ENCODE data around the gene GNGT2. TPM values are rescaled to one million over a fixed set of nuclear protein-coding genes. Genes with fewer than 3 reads are reported as not detected.

The GNGT2 gene
- polyA plus RNA-seq, 1 donor from 2014 or later = not detected

DNA sequence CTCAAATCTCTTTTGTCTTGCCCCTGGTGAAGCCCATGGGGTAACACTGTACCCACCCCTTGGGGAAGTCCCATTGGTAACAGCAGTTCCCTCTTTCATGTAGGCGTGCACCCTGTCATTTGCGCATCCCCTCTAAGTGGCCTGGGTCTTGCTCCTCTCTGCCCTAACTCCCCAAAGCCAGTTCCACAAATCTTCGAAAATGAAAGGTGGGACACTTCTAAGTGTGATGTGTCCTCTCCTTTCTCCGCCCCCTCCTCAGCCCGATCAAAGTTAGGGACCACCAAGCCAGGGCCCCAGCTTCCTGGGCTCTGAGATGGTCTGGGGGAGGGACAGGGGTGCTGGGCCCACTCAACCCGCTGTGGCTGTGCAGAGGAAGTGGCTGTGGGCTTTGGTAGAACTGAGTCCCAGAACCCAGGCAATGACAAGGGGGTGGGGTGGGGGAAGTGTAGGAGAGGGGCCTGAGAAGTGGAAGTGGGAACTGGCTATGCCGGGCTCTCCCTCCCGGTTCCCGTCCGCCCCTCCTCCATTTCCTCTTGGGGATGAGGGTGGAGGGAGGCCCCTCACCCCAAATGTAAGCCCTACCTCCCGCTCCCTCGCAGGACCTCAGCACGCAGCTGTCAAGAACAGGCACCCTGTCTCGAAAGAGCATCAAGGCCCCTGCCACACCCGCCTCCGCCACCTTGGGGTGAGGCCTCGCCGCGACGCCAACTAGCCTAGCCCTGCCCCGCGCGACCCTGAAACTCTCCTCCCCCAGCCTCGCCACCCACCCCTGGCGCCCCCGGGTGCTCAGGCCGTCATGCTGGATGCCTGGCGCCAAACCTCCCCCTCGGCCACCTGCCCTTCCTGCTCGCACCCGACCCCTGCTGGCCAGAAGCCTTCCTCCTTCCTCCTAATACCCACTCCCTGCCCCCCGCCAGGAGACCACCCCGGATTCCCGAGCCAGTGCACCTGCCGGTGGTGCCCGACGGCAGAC lies 8.9 kb upstream of the GNGT2 start:
- Histone ChIP-seq H2AFZ (ENCODE audit: low read depth, low read length) (no peak overlapping the region), H4K20me1 (ENCODE audit: insufficient read depth) (no peaks in the 10 kb centered on the region), H3K27ac (ENCODE audit: low read length) (no peak overlapping the region), H3F3A (ENCODE audit: insufficient read depth, low read length, poor library complexity, severe bottlenecking) (no peaks in the 10 kb centered on the region), H3K4me2 (ENCODE audit: low read length) (no peak overlapping the region), H3K9ac (ENCODE audit: low read length) (no peak overlapping the region), H3K79me2 (replicated peaks; ENCODE audit: insufficient read depth, low read length) (no peaks in the 10 kb centered on the region), H3K9me2 (ENCODE audit: insufficient read depth, low read length) (no peaks in the 10 kb centered on the region), H3K9me3 (ENCODE audit: low read length) (no peaks in the 10 kb centered on the region), H3K27me3 (ENCODE audit: insufficient read depth, low read depth, low read length) (peaks cover 26% of the 10 kb centered on the region), H3K36me3 (ENCODE audit: insufficient read depth, low read length) (no peaks in the 10 kb centered on the region), H3K4me3 (ENCODE audit: low read length) (no peak overlapping the region)
- TF ChIP-seq EZH2 (IDR thresholded peaks at IDR 0.05; ENCODE audit: borderline replicate concordance, insufficient read depth, low read length, poor library complexity, severe bottlenecking) (no peak), RAD21 (conservative IDR thresholded peaks at IDR 0.05) (no peak), POLR2AphosphoS5 (IDR thresholded peaks at IDR 0.05) (no peak), MXI1 (conservative IDR thresholded peaks at IDR 0.05; ENCODE audit: poor library complexity, severe bottlenecking) (no peak), TAF1 (IDR thresholded peaks at IDR 0.05; ENCODE audit: low read depth) (no peak), EP300 (conservative IDR thresholded peaks at IDR 0.05; ENCODE audit: poor library complexity, severe bottlenecking) (no peak), SMC3 (conservative IDR thresholded peaks at IDR 0.05; ENCODE audit: poor library complexity) (no peak)
- TF ChIP-seq, protein P1, sequence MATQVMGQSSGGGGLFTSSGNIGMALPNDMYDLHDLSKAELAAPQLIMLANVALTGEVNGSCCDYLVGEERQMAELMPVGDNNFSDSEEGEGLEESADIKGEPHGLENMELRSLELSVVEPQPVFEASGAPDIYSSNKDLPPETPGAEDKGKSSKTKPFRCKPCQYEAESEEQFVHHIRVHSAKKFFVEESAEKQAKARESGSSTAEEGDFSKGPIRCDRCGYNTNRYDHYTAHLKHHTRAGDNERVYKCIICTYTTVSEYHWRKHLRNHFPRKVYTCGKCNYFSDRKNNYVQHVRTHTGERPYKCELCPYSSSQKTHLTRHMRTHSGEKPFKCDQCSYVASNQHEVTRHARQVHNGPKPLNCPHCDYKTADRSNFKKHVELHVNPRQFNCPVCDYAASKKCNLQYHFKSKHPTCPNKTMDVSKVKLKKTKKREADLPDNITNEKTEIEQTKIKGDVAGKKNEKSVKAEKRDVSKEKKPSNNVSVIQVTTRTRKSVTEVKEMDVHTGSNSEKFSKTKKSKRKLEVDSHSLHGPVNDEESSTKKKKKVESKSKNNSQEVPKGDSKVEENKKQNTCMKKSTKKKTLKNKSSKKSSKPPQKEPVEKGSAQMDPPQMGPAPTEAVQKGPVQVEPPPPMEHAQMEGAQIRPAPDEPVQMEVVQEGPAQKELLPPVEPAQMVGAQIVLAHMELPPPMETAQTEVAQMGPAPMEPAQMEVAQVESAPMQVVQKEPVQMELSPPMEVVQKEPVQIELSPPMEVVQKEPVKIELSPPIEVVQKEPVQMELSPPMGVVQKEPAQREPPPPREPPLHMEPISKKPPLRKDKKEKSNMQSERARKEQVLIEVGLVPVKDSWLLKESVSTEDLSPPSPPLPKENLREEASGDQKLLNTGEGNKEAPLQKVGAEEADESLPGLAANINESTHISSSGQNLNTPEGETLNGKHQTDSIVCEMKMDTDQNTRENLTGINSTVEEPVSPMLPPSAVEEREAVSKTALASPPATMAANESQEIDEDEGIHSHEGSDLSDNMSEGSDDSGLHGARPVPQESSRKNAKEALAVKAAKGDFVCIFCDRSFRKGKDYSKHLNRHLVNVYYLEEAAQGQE (IDR thresholded peaks at IDR 0.05; ENCODE audit: borderline replicate concordance) = no peak
- TF ChIP-seq, protein P2, sequence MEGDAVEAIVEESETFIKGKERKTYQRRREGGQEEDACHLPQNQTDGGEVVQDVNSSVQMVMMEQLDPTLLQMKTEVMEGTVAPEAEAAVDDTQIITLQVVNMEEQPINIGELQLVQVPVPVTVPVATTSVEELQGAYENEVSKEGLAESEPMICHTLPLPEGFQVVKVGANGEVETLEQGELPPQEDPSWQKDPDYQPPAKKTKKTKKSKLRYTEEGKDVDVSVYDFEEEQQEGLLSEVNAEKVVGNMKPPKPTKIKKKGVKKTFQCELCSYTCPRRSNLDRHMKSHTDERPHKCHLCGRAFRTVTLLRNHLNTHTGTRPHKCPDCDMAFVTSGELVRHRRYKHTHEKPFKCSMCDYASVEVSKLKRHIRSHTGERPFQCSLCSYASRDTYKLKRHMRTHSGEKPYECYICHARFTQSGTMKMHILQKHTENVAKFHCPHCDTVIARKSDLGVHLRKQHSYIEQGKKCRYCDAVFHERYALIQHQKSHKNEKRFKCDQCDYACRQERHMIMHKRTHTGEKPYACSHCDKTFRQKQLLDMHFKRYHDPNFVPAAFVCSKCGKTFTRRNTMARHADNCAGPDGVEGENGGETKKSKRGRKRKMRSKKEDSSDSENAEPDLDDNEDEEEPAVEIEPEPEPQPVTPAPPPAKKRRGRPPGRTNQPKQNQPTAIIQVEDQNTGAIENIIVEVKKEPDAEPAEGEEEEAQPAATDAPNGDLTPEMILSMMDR (IDR thresholded peaks at IDR 0.05; ENCODE audit: poor library complexity, severe bottlenecking) = no peak

DNA sequence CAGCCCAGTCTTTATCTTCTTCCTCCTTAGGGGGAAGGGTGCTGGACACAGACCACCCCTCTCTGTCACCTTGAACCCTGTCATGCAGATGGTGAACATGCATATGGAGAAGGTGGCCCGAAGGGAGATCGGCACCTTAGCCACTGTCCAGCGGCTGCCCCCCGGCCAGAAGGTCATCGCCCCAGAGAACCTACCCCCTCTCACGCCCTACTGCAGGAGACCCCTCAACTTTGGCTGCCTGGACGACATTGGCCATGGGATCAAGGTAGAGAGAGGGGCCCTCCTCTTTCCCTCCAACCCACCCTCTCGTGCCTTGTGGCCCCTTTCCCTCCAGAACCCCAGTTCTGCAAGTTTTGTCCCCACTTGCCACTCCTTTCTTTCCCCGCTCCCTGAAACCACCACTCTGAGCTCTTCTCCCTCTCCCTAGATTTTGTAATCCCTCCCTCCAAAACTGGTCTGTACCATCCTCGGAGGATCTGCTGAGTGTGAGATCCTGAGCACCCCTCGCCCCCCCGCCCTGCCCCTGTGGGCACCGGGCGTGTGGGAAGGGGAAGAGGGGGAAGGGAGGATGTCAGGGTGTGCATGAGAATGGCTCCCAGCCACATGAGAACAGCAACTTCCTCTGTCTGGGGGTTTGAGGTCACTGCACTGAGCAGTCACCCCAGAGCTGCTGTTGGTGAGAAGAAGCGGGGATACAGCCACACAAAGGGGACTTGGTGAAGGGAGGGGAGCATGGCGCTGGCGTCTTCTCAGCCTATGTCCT lies 7.5 kb upstream of the GNGT2 start:
- no peaks in the 10 kb centered on the region for H3F3A ChIP-seq (ENCODE audit: insufficient read depth, low read length, poor library complexity, severe bottlenecking)
- H3K4me2 ChIP-seq (ENCODE audit: low read length) = no peak overlapping the region
- no peaks in the 10 kb centered on the region for H3K36me3 ChIP-seq (ENCODE audit: insufficient read depth, low read length)
- no peaks in the 10 kb centered on the region for H3K9me2 ChIP-seq (ENCODE audit: insufficient read depth, low read length)
- H3K27ac ChIP-seq (ENCODE audit: low read length) = no peak overlapping the region
- H3K9me3 ChIP-seq (ENCODE audit: low read length) = no peaks in the 10 kb centered on the region
- H3K27me3 ChIP-seq (ENCODE audit: insufficient read depth, low read depth, low read length) = peaks cover 12% of the 10 kb centered on the region
- H4K20me1 ChIP-seq (ENCODE audit: insufficient read depth) = no peaks in the 10 kb centered on the region
- H3K4me3 ChIP-seq (ENCODE audit: low read length) = no peak overlapping the region
- no peaks in the 10 kb centered on the region for H3K79me2 ChIP-seq (replicated peaks; ENCODE audit: insufficient read depth, low read length)
- TF ChIP-seq POLR2AphosphoS5 (IDR thresholded peaks at IDR 0.05) = no peak
- TF ChIP-seq, protein P2 (IDR thresholded peaks at IDR 0.05; ENCODE audit: poor library complexity, severe bottlenecking) = no peak
- TF ChIP-seq EP300 (conservative IDR thresholded peaks at IDR 0.05; ENCODE audit: poor library complexity, severe bottlenecking) = no peak
- no peak for TF ChIP-seq SMC3 (conservative IDR thresholded peaks at IDR 0.05; ENCODE audit: poor library complexity)
- TF ChIP-seq, protein P1 (IDR thresholded peaks at IDR 0.05; ENCODE audit: borderline replicate concordance) = no peak
- TF ChIP-seq RAD21 (conservative IDR thresholded peaks at IDR 0.05) = no peak
- no peak for TF ChIP-seq TAF1 (IDR thresholded peaks at IDR 0.05; ENCODE audit: low read depth)
- no peak for TF ChIP-seq EZH2 (IDR thresholded peaks at IDR 0.05; ENCODE audit: borderline replicate concordance, insufficient read depth, low read length, poor library complexity, severe bottlenecking)
- no peak for TF ChIP-seq MXI1 (conservative IDR thresholded peaks at IDR 0.05; ENCODE audit: poor library complexity, severe bottlenecking)
- H3K9ac ChIP-seq (ENCODE audit: low read length) = no peak overlapping the region
- H2AFZ ChIP-seq (ENCODE audit: low read depth, low read length) = no peak overlapping the region

All from neural cell (in vitro differentiated cells).